NCI-H774 (cell line): ENCODE data around the gene DDX39B.
"Not testable (repeated sequence)": the region's sequence is repeated elsewhere in the genome, so short reads cannot be mapped to it uniquely, and the experiment has no call there.

Source experiments
- DNase-seq: peaks from one replicate; lab custom pipeline; 2025; lab: John Stamatoyannopoulos, UW

DDX39B gene

GRCh38 chr6:31528821-31529328, 12.9 kb downstream of the DDX39B start, which contains the start of gene MCCD1:
Gene MCCD1, plus strand, starts transcription at chr6:31528962. Its CDS starts 53 bp downstream, at chr6:31529015.
- no peak for DNase-seq

GRCh38 chr6:31528307-31528777, 13.5 kb downstream of the DDX39B start:
- DNase-seq: no peak

GRCh38 chr6:31525932-31526591, 15.7 kb downstream of the DDX39B start:
- DNase-seq: no peak

- DNase-seq: no peak
Measured at GRCh38 chr6:31525553-31525931, 16.3 kb downstream of the DDX39B start.

GRCh38 chr6:31521835-31522234, 20.0 kb downstream of the DDX39B start:
- no peak for DNase-seq

GRCh38 chr6:31513456-31514165, 28.2 kb downstream of the DDX39B start:
- DNase-seq: no peak

GRCh38 chr6:31510007-31510406, 31.8 kb downstream of the DDX39B start:
- no peak for DNase-seq

GRCh38 chr6:31509036-31509435, 32.8 kb downstream of the DDX39B start:
- DNase-seq: not testable (repeated sequence)

- DNase-seq: no peak
Measured at GRCh38 chr6:31502586-31502985, 39.2 kb downstream of the DDX39B start.

GRCh38 chr6:31499648-31500047, 42.2 kb downstream of the DDX39B start:
- DNase-seq: not testable (repeated sequence)

GRCh38 chr6:31498748-31499147, 43.1 kb downstream of the DDX39B start:
- DNase-seq: no peak

- peak; percentile 78 for DNase-seq
Measured at GRCh38 chr6:31497531-31498476, 44.0 kb downstream of the DDX39B start, which contains the start of gene MICB. Gene MICB, plus strand, starts transcription at chr6:31498145. Its CDS starts 49 bp downstream, at chr6:31498194.

GRCh38 chr6:31496826-31497225, 45.0 kb downstream of the DDX39B start:
- not testable (repeated sequence) for DNase-seq

- no peak for DNase-seq
Measured at GRCh38 chr6:31495580-31495979, 46.2 kb downstream of the DDX39B start.

GRCh38 chr6:31493875-31494694, 47.7 kb downstream of the DDX39B start:
- DNase-seq: peak; percentile 72

GRCh38 chr6:31493550-31493874, 48.3 kb downstream of the DDX39B start:
- DNase-seq: not testable (repeated sequence)

- no peak for DNase-seq
Measured at GRCh38 chr6:31490115-31490873, 51.5 kb downstream of the DDX39B start.

GRCh38 chr6:31489086-31489485, 52.7 kb downstream of the DDX39B start:
- DNase-seq: no peak

- not testable (repeated sequence) for DNase-seq
Measured at GRCh38 chr6:31487674-31488073, 54.1 kb downstream of the DDX39B start.

- not testable (repeated sequence) for DNase-seq
Measured at GRCh38 chr6:31486065-31486837, 55.6 kb downstream of the DDX39B start.
